Keratinocyte (primary cell): ENCODE measurements around the gene SLC36A3.

Source experiments
- EZH2 ChIP-seq: IDR thresholded peaks from one replicate; pipeline ENCODE4 v1.6.1; 2012; ENCODE audit warnings: inconsistent platforms, mild to moderate bottlenecking, low read length, moderate library complexity
- TF ChIP-seq, protein P1 (sequence below), 3 experiments: IDR thresholded peaks in 1 of 3; conservative IDR thresholded peaks in 1 of 3; optimal IDR thresholded peaks in 1 of 3; 2 replicates in 2 of 3; 3 replicates in 1 of 3; pipeline versions ENCODE3 to v1.5.1; 2011; ENCODE audit warnings: low read length in 3 of 3, mild to moderate bottlenecking in 3 of 3, moderate library complexity in 2 of 3, control low read depth in 1 of 3, inconsistent platforms in 1 of 3; ENCODE audit not compliant: insufficient read depth in 2 of 3; ENCODE audit errors: extremely low read depth in 1 of 3

DNA sequence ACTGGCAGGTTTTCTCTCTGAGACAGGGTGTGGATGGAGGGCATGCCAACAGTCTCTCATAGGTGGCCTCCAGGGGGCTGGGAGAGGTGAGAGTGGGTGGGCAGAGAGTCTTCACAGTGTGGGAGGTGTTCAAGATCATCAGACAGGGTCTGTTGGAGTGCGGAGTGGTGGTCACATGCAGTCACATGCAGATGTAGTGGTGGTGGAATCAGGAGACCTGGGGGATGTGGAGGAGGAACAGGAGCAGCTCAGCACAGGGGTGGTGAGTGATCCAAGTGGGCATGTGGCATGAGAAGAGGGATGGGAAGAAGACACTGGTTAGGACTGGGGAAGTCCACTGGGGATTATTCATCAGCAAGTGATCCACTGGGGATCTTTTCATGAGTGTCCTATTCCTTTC is 44.8 kb downstream of the SLC36A3 start:
- TF ChIP-seq, protein P1, sequence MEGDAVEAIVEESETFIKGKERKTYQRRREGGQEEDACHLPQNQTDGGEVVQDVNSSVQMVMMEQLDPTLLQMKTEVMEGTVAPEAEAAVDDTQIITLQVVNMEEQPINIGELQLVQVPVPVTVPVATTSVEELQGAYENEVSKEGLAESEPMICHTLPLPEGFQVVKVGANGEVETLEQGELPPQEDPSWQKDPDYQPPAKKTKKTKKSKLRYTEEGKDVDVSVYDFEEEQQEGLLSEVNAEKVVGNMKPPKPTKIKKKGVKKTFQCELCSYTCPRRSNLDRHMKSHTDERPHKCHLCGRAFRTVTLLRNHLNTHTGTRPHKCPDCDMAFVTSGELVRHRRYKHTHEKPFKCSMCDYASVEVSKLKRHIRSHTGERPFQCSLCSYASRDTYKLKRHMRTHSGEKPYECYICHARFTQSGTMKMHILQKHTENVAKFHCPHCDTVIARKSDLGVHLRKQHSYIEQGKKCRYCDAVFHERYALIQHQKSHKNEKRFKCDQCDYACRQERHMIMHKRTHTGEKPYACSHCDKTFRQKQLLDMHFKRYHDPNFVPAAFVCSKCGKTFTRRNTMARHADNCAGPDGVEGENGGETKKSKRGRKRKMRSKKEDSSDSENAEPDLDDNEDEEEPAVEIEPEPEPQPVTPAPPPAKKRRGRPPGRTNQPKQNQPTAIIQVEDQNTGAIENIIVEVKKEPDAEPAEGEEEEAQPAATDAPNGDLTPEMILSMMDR (optimal IDR thresholded peaks at IDR 0.05 in 1 of 3, IDR thresholded peaks at IDR 0.05 in 1 of 3, conservative IDR thresholded peaks at IDR 0.05 in 1 of 3; ENCODE audit: extremely low read depth in 1 of 3, insufficient read depth in 2 of 3, low read length in 3 of 3), result no peak
- no peak for TF ChIP-seq EZH2
